Measurements from ENCODE around the gene SCG5.

DNA sequence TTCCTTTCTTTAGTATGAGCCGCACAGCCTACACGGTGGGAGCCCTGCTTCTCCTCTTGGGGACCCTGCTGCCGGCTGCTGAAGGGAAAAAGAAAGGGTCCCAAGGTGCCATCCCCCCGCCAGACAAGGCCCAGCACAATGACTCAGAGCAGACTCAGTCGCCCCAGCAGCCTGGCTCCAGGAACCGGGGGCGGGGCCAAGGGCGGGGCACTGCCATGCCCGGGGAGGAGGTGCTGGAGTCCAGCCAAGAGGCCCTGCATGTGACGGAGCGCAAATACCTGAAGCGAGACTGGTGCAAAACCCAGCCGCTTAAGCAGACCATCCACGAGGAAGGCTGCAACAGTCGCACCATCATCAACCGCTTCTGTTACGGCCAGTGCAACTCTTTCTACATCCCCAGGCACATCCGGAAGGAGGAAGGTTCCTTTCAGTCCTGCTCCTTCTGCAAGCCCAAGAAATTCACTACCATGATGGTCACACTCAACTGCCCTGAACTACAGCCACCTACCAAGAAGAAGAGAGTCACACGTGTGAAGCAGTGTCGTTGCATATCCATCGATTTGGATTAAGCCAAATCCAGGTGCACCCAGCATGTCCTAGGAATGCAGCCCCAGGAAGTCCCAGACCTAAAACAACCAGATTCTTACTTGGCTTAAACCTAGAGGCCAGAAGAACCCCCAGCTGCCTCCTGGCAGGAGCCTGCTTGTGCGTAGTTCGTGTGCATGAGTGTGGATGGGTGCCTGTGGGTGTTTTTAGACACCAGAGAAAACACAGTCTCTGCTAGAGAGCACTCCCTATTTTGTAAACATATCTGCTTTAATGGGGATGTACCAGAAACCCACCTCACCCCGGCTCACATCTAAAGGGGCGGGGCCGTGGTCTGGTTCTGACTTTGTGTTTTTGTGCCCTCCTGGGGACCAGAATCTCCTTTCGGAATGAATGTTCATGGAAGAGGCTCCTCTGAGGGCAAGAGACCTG, 89.5 kb downstream of the SCG5 start:
- TF ChIP-seq, protein P1, sequence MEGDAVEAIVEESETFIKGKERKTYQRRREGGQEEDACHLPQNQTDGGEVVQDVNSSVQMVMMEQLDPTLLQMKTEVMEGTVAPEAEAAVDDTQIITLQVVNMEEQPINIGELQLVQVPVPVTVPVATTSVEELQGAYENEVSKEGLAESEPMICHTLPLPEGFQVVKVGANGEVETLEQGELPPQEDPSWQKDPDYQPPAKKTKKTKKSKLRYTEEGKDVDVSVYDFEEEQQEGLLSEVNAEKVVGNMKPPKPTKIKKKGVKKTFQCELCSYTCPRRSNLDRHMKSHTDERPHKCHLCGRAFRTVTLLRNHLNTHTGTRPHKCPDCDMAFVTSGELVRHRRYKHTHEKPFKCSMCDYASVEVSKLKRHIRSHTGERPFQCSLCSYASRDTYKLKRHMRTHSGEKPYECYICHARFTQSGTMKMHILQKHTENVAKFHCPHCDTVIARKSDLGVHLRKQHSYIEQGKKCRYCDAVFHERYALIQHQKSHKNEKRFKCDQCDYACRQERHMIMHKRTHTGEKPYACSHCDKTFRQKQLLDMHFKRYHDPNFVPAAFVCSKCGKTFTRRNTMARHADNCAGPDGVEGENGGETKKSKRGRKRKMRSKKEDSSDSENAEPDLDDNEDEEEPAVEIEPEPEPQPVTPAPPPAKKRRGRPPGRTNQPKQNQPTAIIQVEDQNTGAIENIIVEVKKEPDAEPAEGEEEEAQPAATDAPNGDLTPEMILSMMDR (IDR thresholded peaks at IDR 0.05) = no peak
- TF ChIP-seq POLR2A (IDR thresholded peaks at IDR 0.05) = no peak
